ENCODE measurements around the gene CDC25B. TPM values are rescaled to one million over a fixed set of nuclear protein-coding genes. Genes with fewer than 3 reads are reported as not detected.

CDC25B gene
- total RNA-seq, result 100 to 1,000 TPM in 1 of 2 donors, 10 to 100 TPM in 1; 72.9 to 168 TPM

DNA sequence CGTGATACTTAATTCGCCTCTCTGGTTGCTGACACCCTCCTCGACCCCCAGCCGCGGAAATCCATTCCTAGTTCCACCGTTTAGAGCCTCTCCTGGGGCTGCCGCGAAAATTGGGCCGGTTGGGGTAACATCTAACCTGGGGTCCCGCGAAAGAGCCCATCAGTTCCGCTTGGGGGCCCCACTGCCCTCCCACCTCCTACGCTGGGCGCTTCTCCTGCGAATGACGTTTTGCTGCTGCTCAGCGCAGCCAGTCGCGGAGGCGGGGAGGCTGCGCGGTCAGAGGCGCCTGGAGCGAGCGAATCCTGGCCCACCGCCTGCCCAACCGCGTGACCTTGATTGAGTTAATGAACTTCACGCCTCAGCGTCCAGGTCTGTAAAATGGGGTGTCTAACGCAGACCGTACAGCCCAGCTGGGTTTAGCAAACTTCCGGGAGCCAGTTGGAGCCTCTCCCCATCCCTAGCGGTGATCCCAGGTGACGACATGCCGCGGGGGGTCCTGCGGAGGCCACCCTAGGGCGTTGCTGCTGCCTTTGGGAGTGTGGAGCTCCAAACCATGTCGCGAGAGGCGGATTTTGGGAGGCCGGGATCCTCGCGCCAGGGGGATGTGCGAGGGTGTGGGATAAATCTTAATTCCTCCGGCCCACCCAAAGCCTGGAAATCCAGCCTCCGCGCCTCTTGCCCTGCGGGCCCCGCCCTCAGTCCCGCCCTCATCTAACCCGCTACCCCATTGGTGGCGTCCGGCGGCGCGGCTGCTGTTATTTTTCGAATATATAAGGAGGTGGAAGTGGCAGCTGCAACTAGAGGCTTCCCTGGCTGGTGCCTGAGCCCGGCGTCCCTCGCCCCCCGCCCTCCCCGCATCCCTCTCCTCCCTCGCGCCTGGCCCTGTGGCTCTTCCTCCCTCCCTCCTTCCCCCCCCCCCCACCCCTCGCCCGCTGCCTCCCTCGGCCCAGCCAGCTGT, at the start of gene CDC25B:
Gene CDC25B (plus strand): TSS at position 800 of the 958 bp plus-strand sequence. CDS start 222 bp downstream, outside the sequence.
- DNase-seq (ENCODE audit: low spot score in 2 of 2), result peak; percentile 85 to 93
- ATAC-seq, result peak; percentile 84 to 87
- Mint-ChIP-seq H3K27ac (peak within 1 kb of the TSS; percentile 86 to 97), H3K9me3 (no peaks in the 10 kb centered on the region), H3K36me3 (peaks cover 29 to 31% of the 10 kb centered on the region in 2 donors)

DNA sequence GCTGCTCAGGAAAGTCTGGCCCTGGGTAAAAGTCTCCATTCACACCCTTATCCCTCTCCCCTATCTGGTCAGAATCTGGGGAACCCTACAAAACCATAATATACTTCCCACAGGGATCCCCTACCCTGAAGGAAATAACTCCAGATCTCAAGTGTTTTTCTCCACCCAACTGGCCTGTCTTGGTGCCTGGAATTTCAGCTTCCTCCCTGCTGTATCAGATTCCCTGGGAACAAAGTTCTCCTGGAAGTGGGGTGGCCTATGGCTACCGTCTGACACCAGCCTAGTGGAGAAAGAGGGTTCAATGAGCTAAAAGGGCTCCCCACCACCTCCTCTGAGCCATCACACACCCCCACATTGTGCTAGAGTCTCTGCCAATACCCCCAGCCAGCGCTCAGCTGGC, 48.6 kb upstream of the CDC25B start:
- Mint-ChIP-seq H3K9me3 (no peaks in the 10 kb centered on the region), H3K36me3 (no peaks in the 10 kb centered on the region), H3K27ac (no peak overlapping the region)
- ATAC-seq, result no peak
- no peak for DNase-seq (ENCODE audit: low spot score in 2 of 2)

GRCh38 chr20:3748073-3748472, 48.0 kb upstream of the CDC25B start:
- H3K27ac Mint-ChIP-seq, result no peak overlapping the region
- DNase-seq (ENCODE audit: low spot score in 2 of 2) (no peak), ATAC-seq (no peak)
- no peaks in the 10 kb centered on the region for H3K9me3 Mint-ChIP-seq
- H3K36me3 Mint-ChIP-seq, result no peaks in the 10 kb centered on the region

- no peak for ATAC-seq
- H3K27ac Mint-ChIP-seq, result no peak overlapping the region
- no peaks in the 10 kb centered on the region for H3K36me3 Mint-ChIP-seq
- no peaks in the 10 kb centered on the region for H3K9me3 Mint-ChIP-seq
- no peak for DNase-seq (ENCODE audit: low spot score in 2 of 2)
Measured at GRCh38 chr20:3749087-3749688, 46.9 kb upstream of the CDC25B start.

DNA sequence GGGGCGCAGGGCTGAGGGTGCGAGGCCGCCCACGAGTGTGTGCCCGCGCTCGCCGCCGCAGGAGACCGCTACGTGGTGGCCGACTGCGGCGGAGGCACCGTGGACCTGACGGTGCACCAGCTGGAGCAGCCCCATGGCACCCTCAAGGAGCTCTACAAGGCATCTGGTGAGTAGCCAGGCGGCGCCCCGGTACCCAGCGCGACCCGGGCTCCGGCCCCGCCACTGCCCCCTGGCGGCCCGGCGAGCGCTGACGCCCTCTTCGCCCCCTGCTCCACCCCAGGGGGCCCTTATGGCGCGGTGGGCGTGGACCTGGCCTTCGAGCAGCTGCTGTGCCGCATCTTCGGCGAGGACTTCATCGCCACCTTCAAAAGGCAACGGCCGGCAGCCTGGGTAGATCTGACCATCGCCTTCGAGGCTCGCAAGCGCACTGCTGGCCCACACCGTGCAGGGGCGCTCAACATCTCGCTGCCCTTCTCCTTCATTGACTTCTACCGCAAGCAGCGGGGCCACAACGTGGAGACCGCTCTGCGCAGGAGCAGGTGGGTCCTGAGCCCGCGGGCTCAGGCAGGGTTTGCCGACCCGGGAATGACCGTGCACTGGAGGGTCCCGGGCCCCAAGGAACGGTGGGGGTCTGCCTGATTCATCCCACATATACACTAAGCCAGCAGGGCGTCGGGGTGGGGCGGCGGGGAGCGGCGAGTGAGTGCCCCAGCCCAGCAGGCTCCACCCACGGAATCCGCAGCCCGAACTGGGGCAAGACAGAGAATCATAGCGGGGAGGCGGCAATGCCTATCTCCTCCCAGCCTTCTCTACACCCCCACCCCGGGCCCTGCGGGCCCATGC, 46.2 kb upstream of the CDC25B start:
- ATAC-seq, result peak; percentile 30 to 52
- Mint-ChIP-seq H3K27ac (no peak overlapping the region), H3K9me3 (no peaks in the 10 kb centered on the region), H3K36me3 (no peaks in the 10 kb centered on the region)
- peak in 1 of 2 donors; percentile 59 for DNase-seq (ENCODE audit: low spot score in 2 of 2)

GRCh38 chr20:3751305-3751674, 44.8 kb upstream of the CDC25B start:
- H3K27ac Mint-ChIP-seq, result no peak overlapping the region
- DNase-seq (ENCODE audit: low spot score in 2 of 2), result no peak
- no peaks in the 10 kb centered on the region for H3K9me3 Mint-ChIP-seq
- ATAC-seq, result no peak
- no peaks in the 10 kb centered on the region for H3K36me3 Mint-ChIP-seq

GRCh38 chr20:3751675-3752385, 44.3 kb upstream of the CDC25B start:
- DNase-seq (ENCODE audit: low spot score in 2 of 2) (peak in 1 of 2 donors; percentile 51), ATAC-seq (peak; percentile 51 to 67)
- H3K27ac Mint-ChIP-seq, result peak overlapping the region in 1 of 2 donors; percentile 69
- no peaks in the 10 kb centered on the region for H3K36me3 Mint-ChIP-seq
- no peaks in the 10 kb centered on the region for H3K9me3 Mint-ChIP-seq

DNA sequence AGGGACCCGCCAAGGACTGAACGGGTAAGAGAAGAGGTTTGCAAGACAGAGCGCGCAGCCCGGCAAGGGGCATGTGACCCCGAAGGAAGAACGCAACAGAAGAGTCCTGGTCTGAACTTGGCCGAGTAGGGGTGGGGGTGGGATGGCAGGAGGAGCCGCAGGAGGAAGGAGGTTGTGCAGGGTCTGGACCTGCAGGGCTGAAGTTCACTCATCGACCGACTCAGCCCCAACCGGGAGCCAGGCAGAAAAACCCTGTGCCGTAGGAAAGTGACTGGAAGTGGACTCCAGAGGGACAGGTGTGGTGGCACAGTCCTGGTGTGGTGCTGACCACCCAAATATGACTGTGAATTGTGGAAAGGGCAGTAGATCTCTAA, 43.7 kb upstream of the CDC25B start:
- H3K27ac Mint-ChIP-seq, result peak overlapping the region in 1 of 2 donors; percentile 69

GRCh38 chr20:3753098-3753497, 43.0 kb upstream of the CDC25B start:
- peak; percentile 65 to 75 for ATAC-seq
- no peaks in the 10 kb centered on the region for H3K9me3 Mint-ChIP-seq
- H3K27ac Mint-ChIP-seq, result no peak overlapping the region
- DNase-seq (ENCODE audit: low spot score in 2 of 2), result peak in 1 of 2 donors; percentile 60
- H3K36me3 Mint-ChIP-seq, result peaks cover 0 to 4% of the 10 kb centered on the region in 2 donors

More for the DNA sequence above, 43.7 kb upstream of the CDC25B start:
- Mint-ChIP-seq H3K9me3 (no peaks in the 10 kb centered on the region), H3K36me3 (no peaks in the 10 kb centered on the region)
- no peak for DNase-seq (ENCODE audit: low spot score in 2 of 2)
- peak in 1 of 2 donors; percentile 1 for ATAC-seq

GRCh38 chr20:3753501-3754275, 42.4 kb upstream of the CDC25B start:
- no peak for ATAC-seq

GRCh38 chr20:3754276-3754630, 41.9 kb upstream of the CDC25B start:
- H3K9me3 Mint-ChIP-seq, result no peaks in the 10 kb centered on the region
- no peak for ATAC-seq
- peaks cover 0 to 6% of the 10 kb centered on the region in 2 donors for H3K36me3 Mint-ChIP-seq
- peak overlapping the region in 1 of 2 donors; percentile 39 for H3K27ac Mint-ChIP-seq
- no peak for DNase-seq (ENCODE audit: low spot score in 2 of 2)

More at GRCh38 chr20:3753501-3754275, 42.4 kb upstream of the CDC25B start:
- DNase-seq (ENCODE audit: low spot score in 2 of 2), result no peak
- Mint-ChIP-seq H3K27ac (no peak overlapping the region), H3K36me3 (peaks cover 0 to 6% of the 10 kb centered on the region in 2 donors), H3K9me3 (no peaks in the 10 kb centered on the region)

- no peaks in the 10 kb centered on the region for H3K9me3 Mint-ChIP-seq
- no peak for DNase-seq (ENCODE audit: low spot score in 2 of 2)
- peak overlapping the region in 1 of 2 donors; percentile 39 for H3K27ac Mint-ChIP-seq
- peaks cover 0 to 6% of the 10 kb centered on the region in 2 donors for H3K36me3 Mint-ChIP-seq
- no peak for ATAC-seq
Measured at GRCh38 chr20:3755269-3755668, 40.8 kb upstream of the CDC25B start.

GRCh38 chr20:3755814-3756480, 40.2 kb upstream of the CDC25B start:
- H3K9me3 Mint-ChIP-seq, result no peaks in the 10 kb centered on the region
- DNase-seq (ENCODE audit: low spot score in 2 of 2) (no peak), ATAC-seq (no peak)
- peaks cover 0 to 6% of the 10 kb centered on the region in 2 donors for H3K36me3 Mint-ChIP-seq
- peak overlapping the region in 1 of 2 donors; percentile 65 for H3K27ac Mint-ChIP-seq

DNA sequence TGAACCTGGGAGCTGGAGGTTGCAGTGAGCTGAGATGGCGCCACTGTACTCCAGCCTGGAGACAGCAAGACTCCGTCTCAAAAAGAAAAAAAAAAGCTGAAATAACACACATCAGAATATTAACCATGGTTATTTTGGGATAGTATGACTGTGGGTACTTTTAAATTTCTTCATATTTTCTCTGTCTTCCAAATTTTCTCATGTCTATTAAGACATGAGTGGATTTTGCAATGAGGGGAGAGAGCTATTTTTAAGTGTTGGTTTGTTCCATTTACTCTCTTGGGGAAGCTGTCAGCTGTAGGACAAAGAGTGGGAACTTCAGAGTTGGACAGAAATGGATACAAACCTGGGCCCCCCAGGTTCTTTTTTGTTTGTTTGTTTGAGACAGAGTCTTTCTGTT, 38.8 kb upstream of the CDC25B start:
- DNase-seq (ENCODE audit: low spot score in 2 of 2), result no peak
- ATAC-seq, result no peak
- H3K9me3 Mint-ChIP-seq, result no peaks in the 10 kb centered on the region

GRCh38 chr20:3758566-3758965, 37.5 kb upstream of the CDC25B start:
- Mint-ChIP-seq H3K9me3 (no peaks in the 10 kb centered on the region), H3K27ac (no peak overlapping the region), H3K36me3 (peaks cover 0 to 6% of the 10 kb centered on the region in 2 donors)
- no peak for DNase-seq (ENCODE audit: low spot score in 2 of 2)
- ATAC-seq, result no peak

More for the DNA sequence above, 38.8 kb upstream of the CDC25B start:
- Mint-ChIP-seq H3K27ac (no peak overlapping the region), H3K36me3 (peaks cover 0 to 6% of the 10 kb centered on the region in 2 donors)
